Right ventricle myocardium inferior (tissue), 1 donor: ENCODE results near the gene GCKR. TPM values are rescaled to one million over a fixed set of nuclear protein-coding genes. Genes with fewer than 3 reads are reported as not detected.

Experiments used
- ATAC-seq: fragments of 200-7000 bp; cut with Tn5 transposase; one replicate; pipeline ENCODE4 v1.9.1; 2020; ENCODE audit warnings: mild to moderate bottlenecking, moderate library complexity
- DNase-seq: peaks from one replicate; pipeline ENCODE4 v3.0.0; 2021; ENCODE audit errors: missing footprints
- intact Hi-C: fragments of 100-400 bp; cut with DNase I; formaldehyde crosslinking; loops from one replicate; pipeline ENCODE4 v1.11.0; 2022
- long read RNA-seq: library from polyadenylated mRNA; unstranded; transcript quantifications from one replicate; pipeline ENCODE4 v2.0.0, GENCODE V29; 2021
- total RNA-seq: library from RNA; stranded (reverse); fragmentation: NEBNext Ultra II Directional; extraction: Animal tissue kit (Norgen Biotek cat#: 25700); gene quantifications from one replicate; pipeline ENCODE4 v1.2.1, GENCODE V29; 2021
- donor health status: DM: no; HTN: yes; CAD: no; lungs with severe emphysema.

GCKR gene
- not detected for total RNA-seq
- long read RNA-seq, result 0 reads

GRCh38 chr2:27496357-27497287 lies at the start of gene GCKR:
Gene GCKR, plus strand, starts transcription at chr2:27496839. Its CDS starts 66 bp downstream, at chr2:27496905.
- DNase-seq, result no peak
- ATAC-seq, result no peak
- intact Hi-C loops, result no loop called here

GRCh38 chr2:27448381-27448780 lies 48.3 kb upstream of the GCKR start:
- intact Hi-C loops, result no loop called here
- ATAC-seq (no peak), DNase-seq (no peak)

GRCh38 chr2:27451095-27451494 lies 45.5 kb upstream of the GCKR start:
- no peak for DNase-seq
- intact Hi-C loops, result no loop called here
- ATAC-seq, result no peak

GRCh38 chr2:27453968-27454367 lies 42.7 kb upstream of the GCKR start:
- intact Hi-C loops, result no loop called here
- DNase-seq (no peak), ATAC-seq (peak; percentile 13)

GRCh38 chr2:27461118-27461517 lies 35.5 kb upstream of the GCKR start:
- intact Hi-C loops, result no loop called here
- ATAC-seq (peak; percentile 23), DNase-seq (no peak)

- ATAC-seq (no peak), DNase-seq (no peak)
- intact Hi-C loops, result no loop called here
Measured at GRCh38 chr2:27464443-27464842, 32.2 kb upstream of the GCKR start.

GRCh38 chr2:27471961-27472360 lies 24.7 kb upstream of the GCKR start:
- DNase-seq, result no peak
- ATAC-seq, result no peak
- intact Hi-C loops, result no loop called here

GRCh38 chr2:27485496-27485895 lies 11.1 kb upstream of the GCKR start:
- no peak for DNase-seq
- intact Hi-C loops, result loop anchor here (5.0 kb wide), 2 partner anchors 58 to 78 kb away; partner anchors contain the start of genes NRBP1 and PPM1G
- ATAC-seq, result no peak

GRCh38 chr2:27489118-27489497 lies 7.5 kb upstream of the GCKR start:
- ATAC-seq, result peak; percentile 3
- intact Hi-C loops, result loop anchor here (5.0 kb wide), 2 partner anchors 62 to 82 kb away; partner anchors contain the start of genes NRBP1 and PPM1G
- DNase-seq, result no peak

GRCh38 chr2:27489498-27490397 lies 6.9 kb upstream of the GCKR start, which contains the start of gene IFT172:
Gene IFT172, minus strand, starts transcription at chr2:27489743. Its CDS starts 90 bp downstream, at chr2:27489653.
- ATAC-seq (peak; percentile 99), DNase-seq (peak; percentile 99)
- intact Hi-C loops, result loop anchor here (5.0 kb wide), 3 partner anchors 62 to 93 kb away; partner anchors contain the start of genes NRBP1, PPM1G and ZNF512

GRCh38 chr2:27492557-27492956 lies 4.1 kb upstream of the GCKR start:
- ATAC-seq, result no peak
- intact Hi-C loops, result loop anchor here (5.0 kb wide), 1 partner anchor 90 kb away; the partner anchor contains the start of gene ZNF512
- no peak for DNase-seq

GRCh38 chr2:27493948-27494283 lies 2.7 kb upstream of the GCKR start:
- no peak for ATAC-seq
- intact Hi-C loops, result loop anchor here (5.0 kb wide), 1 partner anchor 88 kb away; the partner anchor contains the start of gene ZNF512
- DNase-seq, result no peak

GRCh38 chr2:27494284-27494943 lies 2.2 kb upstream of the GCKR start:
- ATAC-seq (no peak), DNase-seq (no peak)
- intact Hi-C loops, result loop anchor here (5.0 kb wide), 1 partner anchor 88 kb away; the partner anchor contains the start of gene ZNF512

- ATAC-seq (peak; percentile 55), DNase-seq (no peak)
- intact Hi-C loops, result loop anchor here (5.0 kb wide), 1 partner anchor 87 kb away; the partner anchor contains the start of gene ZNF512
Measured at GRCh38 chr2:27494944-27495554, 1.6 kb upstream of the GCKR start, which contains the start of gene FNDC4. Gene FNDC4, minus strand, starts transcription at chr2:27495200. Its CDS starts 521 bp downstream, at chr2:27494679.

GRCh38 chr2:27495840-27496356 lies 741 bp upstream of the GCKR start:
- no peak for ATAC-seq
- intact Hi-C loops, result no loop called here
- no peak for DNase-seq

GRCh38 chr2:27497288-27497627 lies 619 bp downstream of the GCKR start:
- ATAC-seq (no peak), DNase-seq (no peak)
- intact Hi-C loops, result no loop called here

GRCh38 chr2:27498975-27499374 lies 2.3 kb downstream of the GCKR start:
- intact Hi-C loops, result no loop called here
- DNase-seq, result no peak
- no peak for ATAC-seq

GRCh38 chr2:27501042-27501441 lies 4.4 kb downstream of the GCKR start:
- ATAC-seq (no peak), DNase-seq (no peak)
- intact Hi-C loops, result no loop called here
